ENCODE measurements around the gene CRISPLD2. TPM values are rescaled to one million over a fixed set of nuclear protein-coding genes. Genes with fewer than 3 reads are reported as not detected.
"Not testable (repeated sequence)": the region's sequence is repeated elsewhere in the genome, so short reads cannot be mapped to it uniquely, and the experiment has no call there.

The CRISPLD2 gene
- total RNA-seq, 1 donor: 17.5 TPM

DNA sequence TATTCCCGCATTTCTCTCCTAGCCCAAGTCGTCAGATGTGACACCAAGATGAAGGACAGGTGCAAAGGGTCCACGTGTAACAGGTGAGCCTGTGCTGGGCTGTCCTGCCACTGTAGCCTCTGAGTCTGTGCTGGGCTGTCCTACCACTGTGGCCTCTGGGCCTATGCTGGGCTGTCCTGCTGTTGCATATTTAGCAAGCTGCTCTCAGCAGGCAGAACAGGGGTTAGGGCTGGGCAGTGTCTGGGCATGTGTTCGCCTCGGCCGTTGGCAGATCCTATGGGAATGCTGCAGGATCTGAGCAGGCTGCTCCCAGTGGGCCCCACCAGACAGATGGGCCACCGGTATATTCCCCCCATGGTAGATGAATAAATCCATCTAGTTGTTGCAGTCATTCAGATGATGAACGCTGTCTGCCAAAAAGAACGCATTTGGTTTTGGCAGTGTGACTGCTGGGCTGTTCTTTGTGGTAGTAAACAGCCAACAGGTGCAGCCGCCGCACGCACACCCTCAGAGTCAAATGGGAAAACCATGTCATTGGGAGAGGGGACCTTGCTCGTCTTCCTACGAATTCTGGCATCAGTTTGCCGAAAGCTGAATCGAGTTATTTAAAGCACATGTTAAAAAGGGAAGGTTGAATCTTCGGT, 49.2 kb downstream of the CRISPLD2 start:
- H3K4me1 ChIP-seq (ENCODE audit: insufficient read depth, low read length): no peaks in the 10 kb centered on the region
- H3K9me3 ChIP-seq (ENCODE audit: low read depth, low read length): no peaks in the 10 kb centered on the region
- no peaks in the 10 kb centered on the region for H3K27me3 ChIP-seq (ENCODE audit: insufficient read depth, low read length)
- no peak overlapping the region for H3K4me3 ChIP-seq (ENCODE audit: low read length)

DNA sequence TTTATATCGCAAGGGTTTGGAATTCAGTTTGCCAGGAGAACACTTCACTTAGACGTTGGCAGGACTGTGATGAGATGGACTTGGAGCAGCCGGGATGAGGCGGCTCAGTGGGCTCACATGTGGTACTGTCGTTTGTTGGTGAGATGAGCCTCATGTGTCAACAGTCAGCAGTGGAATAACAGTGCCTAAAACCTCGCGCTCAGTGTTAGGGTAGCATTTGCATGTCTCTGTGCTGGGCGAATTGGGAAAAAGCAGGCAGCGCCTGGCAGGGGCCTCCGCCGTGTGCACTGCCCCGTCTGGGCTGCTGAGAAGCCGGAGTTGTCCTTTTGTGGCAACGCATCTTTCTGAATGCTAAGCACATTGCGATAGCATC, 49.7 kb downstream of the CRISPLD2 start:
- Histone ChIP-seq H3K4me3 (ENCODE audit: low read length) (no peak overlapping the region), H3K4me1 (ENCODE audit: insufficient read depth, low read length) (no peaks in the 10 kb centered on the region), H3K9me3 (ENCODE audit: low read depth, low read length) (no peaks in the 10 kb centered on the region), H3K27me3 (ENCODE audit: insufficient read depth, low read length) (no peaks in the 10 kb centered on the region)

DNA sequence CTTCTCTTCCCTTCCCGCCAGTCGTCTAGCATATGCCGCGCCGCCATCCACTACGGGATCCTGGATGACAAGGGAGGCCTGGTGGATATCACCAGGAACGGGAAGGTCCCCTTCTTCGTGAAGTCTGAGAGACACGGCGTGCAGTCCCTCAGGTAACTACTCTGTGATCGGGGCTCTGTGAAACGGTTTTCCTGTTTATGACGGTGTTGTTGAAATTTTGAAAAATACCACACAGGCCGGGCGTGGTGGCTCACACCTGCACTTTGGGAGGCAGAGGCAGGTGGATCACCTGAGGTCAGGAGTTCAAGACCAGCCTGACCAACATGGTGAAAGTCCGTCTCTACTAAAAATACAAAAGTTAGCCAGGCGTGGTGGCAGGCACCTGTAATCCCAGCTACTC, 53.2 kb downstream of the CRISPLD2 start:
- H3K9me3 ChIP-seq (ENCODE audit: low read depth, low read length); H3K27me3 ChIP-seq (ENCODE audit: insufficient read depth, low read length); H3K4me1 ChIP-seq (ENCODE audit: insufficient read depth, low read length); H3K4me3 ChIP-seq (ENCODE audit: low read length): not testable (repeated sequence)

DNA sequence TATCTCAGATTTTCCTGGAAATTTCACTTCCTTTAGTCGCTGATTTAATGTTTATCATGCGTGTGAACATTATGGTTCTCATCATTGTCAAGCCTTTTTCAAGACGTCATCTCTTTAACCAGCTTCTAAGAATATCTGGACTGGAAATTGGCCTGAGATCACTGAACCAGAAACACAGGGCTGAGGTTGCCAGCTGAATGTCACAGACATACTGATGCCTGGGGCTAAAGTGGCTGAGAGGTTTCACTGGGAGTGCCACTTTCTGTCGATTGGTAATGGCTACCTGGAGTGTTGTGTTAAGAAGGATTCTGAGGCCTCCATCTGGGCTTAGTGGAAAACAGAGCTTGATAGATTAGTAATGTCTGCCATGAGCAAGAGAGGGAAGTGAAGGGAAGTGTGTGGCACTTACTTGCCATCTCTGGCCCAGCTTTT, 54.2 kb downstream of the CRISPLD2 start:
- Histone ChIP-seq H3K27me3 (ENCODE audit: insufficient read depth, low read length) (no peaks in the 10 kb centered on the region), H3K9me3 (ENCODE audit: low read depth, low read length) (no peaks in the 10 kb centered on the region), H3K4me1 (ENCODE audit: insufficient read depth, low read length) (no peaks in the 10 kb centered on the region), H3K4me3 (ENCODE audit: low read length) (no peak overlapping the region)

DNA sequence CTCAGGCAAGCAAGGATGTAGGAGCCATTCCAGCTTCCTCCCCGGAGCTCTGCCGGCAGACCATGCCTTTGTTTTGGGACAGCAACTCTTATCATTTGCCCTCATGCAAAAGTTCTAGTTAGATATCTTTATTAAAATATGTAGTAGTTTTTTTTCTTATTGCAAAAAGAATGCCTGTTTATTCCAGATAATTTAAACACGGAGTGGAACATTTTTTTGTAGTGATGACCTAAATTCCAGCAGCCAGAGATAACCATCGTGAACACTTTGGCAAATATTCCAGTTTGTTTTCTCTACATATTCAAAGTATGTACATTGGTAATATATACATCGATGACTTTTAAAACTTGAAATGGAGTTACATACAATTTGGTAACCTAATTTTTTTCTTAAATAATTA, 54.8 kb downstream of the CRISPLD2 start:
- Histone ChIP-seq H3K9me3 (ENCODE audit: low read depth, low read length) (no peaks in the 10 kb centered on the region), H3K27me3 (ENCODE audit: insufficient read depth, low read length) (no peaks in the 10 kb centered on the region), H3K4me3 (ENCODE audit: low read length) (no peak overlapping the region), H3K4me1 (ENCODE audit: insufficient read depth, low read length) (no peaks in the 10 kb centered on the region)

DNA sequence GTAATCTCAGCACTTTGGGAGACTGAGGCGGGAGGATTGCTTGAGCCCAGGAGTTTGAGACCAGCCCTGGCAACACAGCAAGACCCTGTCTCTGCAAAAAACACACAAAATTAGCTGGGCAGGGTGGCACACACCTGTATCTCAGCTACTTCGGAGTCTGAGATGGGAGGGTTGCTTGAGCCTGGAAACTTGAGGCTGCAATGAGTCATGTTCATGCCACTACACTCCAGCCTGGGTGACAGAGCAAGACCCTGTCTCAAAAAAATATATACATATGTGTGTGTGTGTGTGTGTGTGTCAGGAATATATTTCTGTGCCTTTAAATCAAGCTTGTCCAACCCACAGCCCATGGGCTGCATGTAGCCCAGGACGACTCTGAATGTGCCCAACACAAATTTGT, 55.2 kb downstream of the CRISPLD2 start:
- Histone ChIP-seq H3K4me3 (ENCODE audit: low read length) (no peak overlapping the region), H3K27me3 (ENCODE audit: insufficient read depth, low read length) (no peaks in the 10 kb centered on the region), H3K4me1 (ENCODE audit: insufficient read depth, low read length) (no peaks in the 10 kb centered on the region), H3K9me3 (ENCODE audit: low read depth, low read length) (no peaks in the 10 kb centered on the region)

DNA sequence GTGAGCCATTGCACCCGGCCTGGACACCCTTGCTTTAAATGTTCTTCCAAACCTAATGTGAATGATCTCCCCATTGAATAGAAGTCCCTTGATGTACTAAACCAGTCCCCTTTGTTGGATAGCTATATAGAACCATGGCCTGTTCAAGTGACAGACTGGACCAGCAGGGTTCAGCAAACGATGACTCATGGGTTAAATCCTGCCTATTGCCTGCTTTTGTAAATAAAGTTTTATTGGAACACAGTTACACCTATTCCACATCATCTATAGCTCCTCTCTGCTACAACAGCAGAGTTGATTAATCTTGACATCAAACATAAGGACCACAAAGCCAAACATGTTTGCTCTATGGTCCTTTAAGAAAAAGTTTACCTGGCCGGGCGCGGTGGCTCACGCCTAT, 56.1 kb downstream of the CRISPLD2 start:
- H3K9me3 ChIP-seq (ENCODE audit: low read depth, low read length): no peaks in the 10 kb centered on the region
- H3K4me1 ChIP-seq (ENCODE audit: insufficient read depth, low read length): no peaks in the 10 kb centered on the region
- no peaks in the 10 kb centered on the region for H3K27me3 ChIP-seq (ENCODE audit: insufficient read depth, low read length)
- H3K4me3 ChIP-seq (ENCODE audit: low read length): no peak overlapping the region

DNA sequence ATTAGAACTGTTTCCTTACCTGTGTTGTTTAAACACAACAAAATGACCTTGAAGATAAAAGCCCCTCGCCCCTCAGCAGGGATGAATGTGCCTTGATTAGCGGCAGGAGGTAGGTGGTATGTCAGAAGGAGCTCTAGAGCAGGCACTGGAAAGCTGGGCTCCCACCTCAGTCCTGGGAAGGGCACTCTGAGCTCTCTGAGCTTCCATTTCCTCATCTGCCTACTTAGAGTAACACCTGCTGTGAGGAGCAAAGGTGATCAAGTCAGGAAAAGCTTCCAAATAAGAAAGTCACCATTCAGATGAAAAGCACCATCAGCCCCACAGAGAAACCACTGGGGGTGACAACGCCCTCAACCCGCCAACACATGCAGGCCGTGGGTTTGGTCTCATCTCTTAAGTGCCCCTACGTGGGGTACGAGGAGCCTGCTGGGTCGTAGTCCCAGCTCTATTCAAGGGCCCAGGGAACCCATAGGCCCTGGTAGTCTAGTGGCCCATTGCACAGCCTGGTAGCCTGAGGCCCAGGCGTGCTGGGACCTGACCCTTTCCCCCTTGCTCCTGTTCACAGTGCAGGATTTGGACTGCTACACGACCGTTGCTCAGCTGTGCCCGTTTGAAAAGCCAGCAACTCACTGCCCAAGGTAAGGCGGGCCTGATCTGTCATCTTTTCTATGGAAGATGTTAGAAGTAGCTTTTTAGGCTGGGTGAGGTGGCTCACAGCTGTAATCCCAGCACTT, 57.3 kb downstream of the CRISPLD2 start:
- Histone ChIP-seq H3K9me3 (ENCODE audit: low read depth, low read length) (no peaks in the 10 kb centered on the region), H3K4me1 (ENCODE audit: insufficient read depth, low read length) (no peaks in the 10 kb centered on the region), H3K4me3 (ENCODE audit: low read length) (no peak overlapping the region), H3K27me3 (ENCODE audit: insufficient read depth, low read length) (no peaks in the 10 kb centered on the region)

DNA sequence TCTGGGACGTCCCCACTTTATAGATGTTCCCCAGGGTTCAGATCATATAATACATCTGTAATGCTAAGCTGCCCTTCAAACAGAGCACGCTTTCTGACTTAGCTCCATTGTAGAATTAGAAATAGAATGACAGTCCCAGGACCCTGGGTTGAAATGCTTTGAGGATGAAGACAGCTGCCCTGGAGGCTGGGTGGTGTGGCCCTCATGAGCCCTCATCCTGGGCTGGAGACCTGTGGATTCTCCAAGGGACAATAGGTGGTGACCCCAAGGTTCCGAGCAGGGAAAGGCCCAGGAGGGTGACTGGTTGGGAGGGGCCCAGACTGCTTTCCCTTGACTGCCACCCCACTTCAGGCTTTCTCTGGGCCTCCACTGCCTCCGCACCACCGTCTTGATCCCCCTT, 59.0 kb downstream of the CRISPLD2 start:
- Histone ChIP-seq H3K4me1 (ENCODE audit: insufficient read depth, low read length) (no peaks in the 10 kb centered on the region), H3K4me3 (ENCODE audit: low read length) (no peak overlapping the region)

DNA sequence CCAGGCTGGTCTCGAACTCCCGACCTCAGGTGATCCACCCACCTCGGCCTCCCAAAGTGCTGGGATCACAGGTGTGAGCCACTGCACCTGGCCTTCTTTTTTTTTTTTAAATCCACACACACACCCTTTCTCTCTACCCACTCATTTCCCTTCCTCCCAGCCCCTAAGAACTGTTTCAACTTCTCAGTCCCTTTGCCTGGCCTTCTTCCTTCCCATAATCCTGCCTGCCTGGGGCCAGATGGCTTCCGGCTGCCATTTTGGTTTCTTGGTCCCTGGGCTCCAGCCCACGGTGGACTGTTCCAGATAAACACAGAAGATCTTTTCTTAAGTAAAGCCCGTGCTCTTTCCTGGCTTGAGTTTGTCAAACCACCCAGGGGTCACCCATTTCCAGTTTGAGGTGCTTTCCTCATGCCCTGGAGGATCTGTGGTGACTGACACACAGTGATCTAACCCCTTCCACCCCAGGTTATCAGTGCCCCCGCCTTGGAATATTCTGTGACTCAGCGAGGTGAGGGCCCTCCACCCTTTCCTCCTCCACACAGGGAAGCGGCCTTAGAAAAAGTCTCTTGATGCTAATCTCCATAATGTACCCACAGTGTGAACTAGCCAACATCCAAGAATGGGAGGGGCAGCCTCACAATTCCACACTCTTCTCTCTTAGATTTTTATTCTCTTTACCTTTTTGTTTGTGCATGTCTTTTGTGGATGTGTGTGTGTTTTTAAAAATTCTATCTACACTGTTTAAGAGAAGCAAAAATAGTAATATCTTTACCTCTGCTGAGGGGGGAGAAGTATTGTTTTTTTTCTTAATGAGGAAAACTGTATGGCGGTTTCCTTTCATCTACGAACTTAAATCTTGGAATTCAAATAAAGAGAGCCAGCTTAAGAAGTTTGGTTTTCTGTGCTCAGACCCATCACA, 60.0 kb downstream of the CRISPLD2 start:
- no peaks in the 10 kb centered on the region for H3K27me3 ChIP-seq (ENCODE audit: insufficient read depth, low read length)
- H3K4me1 ChIP-seq (ENCODE audit: insufficient read depth, low read length): peaks cover 3% of the 10 kb centered on the region
- no peak overlapping the region for H3K4me3 ChIP-seq (ENCODE audit: low read length)
- H3K9me3 ChIP-seq (ENCODE audit: low read depth, low read length): no peaks in the 10 kb centered on the region

More for the DNA sequence above, 59.0 kb downstream of the CRISPLD2 start:
- H3K9me3 ChIP-seq (ENCODE audit: low read depth, low read length): no peaks in the 10 kb centered on the region
- H3K27me3 ChIP-seq (ENCODE audit: insufficient read depth, low read length): no peaks in the 10 kb centered on the region

DNA sequence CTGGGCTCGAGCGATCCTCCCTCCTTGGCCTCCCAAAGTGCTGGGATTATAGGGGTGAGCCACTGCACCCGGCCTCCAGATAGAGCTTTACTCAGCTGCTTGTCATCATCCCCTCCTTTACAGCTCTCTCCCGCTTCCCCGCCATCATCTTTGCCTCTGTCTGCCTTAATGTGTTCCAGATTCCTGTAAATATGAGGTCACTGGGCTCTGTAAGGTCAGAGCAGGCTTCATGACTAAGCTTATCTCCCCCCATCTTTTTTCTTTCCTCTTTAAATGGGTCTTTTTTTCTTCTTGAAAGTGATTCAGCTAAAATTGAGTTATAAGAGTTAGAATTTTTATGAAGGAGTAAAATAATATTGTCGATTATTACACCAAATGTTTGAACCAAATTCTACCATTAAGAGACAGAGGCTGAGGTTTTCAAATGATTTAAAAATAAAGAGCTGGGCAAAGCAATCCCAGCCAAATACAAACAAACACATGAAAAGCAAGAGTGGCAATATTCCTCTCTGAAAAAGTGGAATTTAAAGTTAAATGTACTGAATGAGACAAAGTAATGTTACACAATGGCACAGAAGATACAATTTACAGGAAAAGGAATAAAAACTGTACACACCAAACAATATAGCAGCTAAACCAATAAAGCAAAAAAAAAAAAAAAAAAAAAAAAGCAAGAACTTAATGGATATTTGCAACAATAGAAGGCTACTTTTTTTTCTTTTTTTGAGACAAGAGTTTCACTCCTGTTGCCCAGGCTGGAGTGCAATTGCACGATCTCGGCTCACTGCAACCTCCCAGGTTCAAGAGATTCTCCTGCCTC, 62.1 kb downstream of the CRISPLD2 start:
- Histone ChIP-seq H3K9me3 (ENCODE audit: low read depth, low read length) (no peaks in the 10 kb centered on the region), H3K27me3 (ENCODE audit: insufficient read depth, low read length) (no peaks in the 10 kb centered on the region), H3K4me1 (ENCODE audit: insufficient read depth, low read length) (peaks cover 10% of the 10 kb centered on the region), H3K4me3 (ENCODE audit: low read length) (no peak overlapping the region)

DNA sequence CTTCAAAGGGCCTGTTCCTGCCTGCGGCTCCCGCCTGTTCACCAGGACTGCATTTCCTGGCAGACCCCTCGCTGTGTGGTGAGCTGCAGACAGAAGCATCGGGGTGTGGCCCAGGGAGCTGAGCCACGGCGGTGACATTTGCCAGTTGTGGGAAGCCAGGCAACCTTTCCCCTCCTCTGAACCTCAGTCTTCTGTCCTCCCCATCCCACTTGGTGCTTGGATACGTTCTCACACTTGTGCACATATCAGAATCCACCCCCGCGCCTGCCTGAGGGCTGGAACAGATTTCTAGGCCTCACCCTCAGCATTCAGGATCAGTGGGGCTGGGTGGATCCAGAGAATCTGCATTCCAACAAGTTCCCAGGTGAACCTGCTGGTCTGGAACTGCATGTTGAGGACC, 63.5 kb downstream of the CRISPLD2 start:
- no peaks in the 10 kb centered on the region for H3K9me3 ChIP-seq (ENCODE audit: low read depth, low read length)
- no peak overlapping the region for H3K4me3 ChIP-seq (ENCODE audit: low read length)
- H3K27me3 ChIP-seq (ENCODE audit: insufficient read depth, low read length): no peaks in the 10 kb centered on the region
- H3K4me1 ChIP-seq (ENCODE audit: insufficient read depth, low read length): peaks cover 10% of the 10 kb centered on the region

DNA sequence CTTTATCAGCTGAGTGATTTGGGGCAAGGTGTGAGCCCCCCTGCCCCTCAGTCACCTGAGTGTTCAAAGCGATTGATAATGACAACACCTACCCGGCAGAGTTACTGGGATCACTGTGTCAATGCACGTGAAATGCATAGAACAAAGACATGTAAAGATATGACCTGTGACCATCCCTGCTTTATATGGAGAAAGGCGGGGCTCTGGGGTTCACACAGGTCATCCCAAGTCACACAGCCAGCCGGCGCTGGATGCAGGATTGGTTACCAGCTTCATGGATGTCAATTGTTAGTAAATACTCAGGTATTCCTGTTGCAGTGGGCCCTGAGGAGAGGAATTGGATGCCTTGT, 64.4 kb downstream of the CRISPLD2 start:
- Histone ChIP-seq H3K9me3 (ENCODE audit: low read depth, low read length) (no peaks in the 10 kb centered on the region), H3K4me1 (ENCODE audit: insufficient read depth, low read length) (peaks cover 10% of the 10 kb centered on the region), H3K27me3 (ENCODE audit: insufficient read depth, low read length) (no peaks in the 10 kb centered on the region), H3K4me3 (ENCODE audit: low read length) (no peak overlapping the region)

DNA sequence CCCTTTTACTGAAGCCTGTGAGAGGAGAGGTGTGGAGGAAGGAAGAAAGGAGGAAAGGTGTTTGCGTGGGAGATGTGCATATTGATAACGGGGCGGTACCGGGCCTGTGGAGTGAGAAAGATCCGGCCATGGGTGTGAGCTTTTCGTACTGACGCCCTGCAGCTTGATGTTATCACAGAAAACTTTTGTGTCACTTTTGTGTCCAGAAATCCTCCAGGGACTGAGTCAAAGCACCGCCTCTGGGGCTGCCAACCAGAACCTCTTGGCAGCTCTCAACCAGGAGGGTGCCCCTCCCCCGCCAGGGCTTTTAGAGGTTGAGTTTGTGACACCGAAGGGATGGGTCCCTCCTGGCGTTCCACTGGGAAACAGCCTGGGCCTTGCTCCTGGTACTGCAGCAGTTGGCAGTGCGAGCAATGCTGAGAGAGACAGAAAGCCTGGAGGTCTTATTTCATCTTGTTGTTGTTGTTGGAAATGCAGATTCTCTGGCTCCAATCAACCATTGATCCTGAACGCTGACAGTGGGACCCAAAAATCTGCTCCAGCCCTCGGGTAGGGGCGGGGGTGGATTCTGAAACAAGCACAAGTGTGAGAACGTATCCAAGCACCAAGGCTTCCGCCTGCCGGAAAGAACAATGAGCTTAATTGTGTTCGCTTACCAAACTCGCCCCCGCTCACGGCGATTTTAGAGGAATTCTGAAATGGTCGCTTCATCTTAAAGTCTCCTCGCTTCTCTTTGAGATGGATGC, 65.0 kb downstream of the CRISPLD2 start:
- H3K4me1 ChIP-seq (ENCODE audit: insufficient read depth, low read length): peaks cover 10% of the 10 kb centered on the region
- H3K4me3 ChIP-seq (ENCODE audit: low read length): no peak overlapping the region
- H3K27me3 ChIP-seq (ENCODE audit: insufficient read depth, low read length): no peaks in the 10 kb centered on the region
- no peaks in the 10 kb centered on the region for H3K9me3 ChIP-seq (ENCODE audit: low read depth, low read length)

Measured in mononuclear cell (primary cell).